ENCODE results near the gene MRPL58. TPM values are rescaled to one million over a fixed set of nuclear protein-coding genes. Genes with fewer than 3 reads are reported as not detected.
A peak's percentile ranks its signal among the peaks of the same experiment; 100 is the strongest.

Gene MRPL58
- total and polyA plus RNA-seq, 2 of the 8 experiments (the other 6 are each of a cell fraction or from before 2014, with no cell fraction given) = 43.6 to 49.1 TPM

GRCh38 chr17:75012346-75013091 is at the start of gene MRPL58 (continued):
- TF ChIP-seq CHD7 (IDR thresholded peaks at IDR 0.05; ENCODE audit: insufficient replicate concordance, low read length) (no peak), SP4 (IDR thresholded peaks at IDR 0.05; ENCODE audit: low read length) (peak; percentile 83; the same call in 1 of the 2 replicates), RXRA (IDR thresholded peaks at IDR 0.05; ENCODE audit: insufficient read depth, low read depth, low read length) (no peak), ATF3 (IDR thresholded peaks at IDR 0.05; ENCODE audit: insufficient read depth, low read depth, low read length) (0 out of 2 replicates have a peak, but pooled peaks have one; percentile 6), YY1 (IDR thresholded peaks at IDR 0.05; ENCODE audit: low read depth, low read length) (peak; percentile 95), E2F6 (IDR thresholded peaks at IDR 0.05) (peak; percentile 42; the same call in 1 of the 2 replicates), CHD1 (IDR thresholded peaks at IDR 0.05; ENCODE audit: low read depth, low read length) (no peak), CTBP2 (IDR thresholded peaks at IDR 0.05; ENCODE audit: borderline replicate concordance, insufficient read depth, insufficient read length, low read length) (peak; percentile 22)
